Measurements from ENCODE around the gene AHSG.

DNA sequence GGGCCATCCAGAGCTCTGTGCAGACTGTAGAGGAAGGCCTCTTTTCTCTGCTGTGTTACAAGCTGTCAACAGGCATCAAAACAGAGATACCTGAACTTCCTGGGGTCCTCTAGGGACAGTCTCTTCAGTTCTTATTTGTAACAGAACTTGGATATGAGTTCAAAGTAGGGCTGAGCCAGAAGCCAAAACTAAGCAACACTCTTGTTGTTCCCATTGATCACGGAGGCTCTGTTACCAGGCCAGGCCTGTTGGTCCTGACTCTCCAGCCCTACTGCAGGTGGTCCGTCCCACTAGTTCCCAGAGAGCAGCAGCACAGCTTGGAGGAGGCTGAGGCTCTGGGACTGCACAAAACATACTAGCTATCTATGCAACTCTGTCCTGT, 13.1 kb upstream of the AHSG start:
- TF ChIP-seq, protein P1, sequence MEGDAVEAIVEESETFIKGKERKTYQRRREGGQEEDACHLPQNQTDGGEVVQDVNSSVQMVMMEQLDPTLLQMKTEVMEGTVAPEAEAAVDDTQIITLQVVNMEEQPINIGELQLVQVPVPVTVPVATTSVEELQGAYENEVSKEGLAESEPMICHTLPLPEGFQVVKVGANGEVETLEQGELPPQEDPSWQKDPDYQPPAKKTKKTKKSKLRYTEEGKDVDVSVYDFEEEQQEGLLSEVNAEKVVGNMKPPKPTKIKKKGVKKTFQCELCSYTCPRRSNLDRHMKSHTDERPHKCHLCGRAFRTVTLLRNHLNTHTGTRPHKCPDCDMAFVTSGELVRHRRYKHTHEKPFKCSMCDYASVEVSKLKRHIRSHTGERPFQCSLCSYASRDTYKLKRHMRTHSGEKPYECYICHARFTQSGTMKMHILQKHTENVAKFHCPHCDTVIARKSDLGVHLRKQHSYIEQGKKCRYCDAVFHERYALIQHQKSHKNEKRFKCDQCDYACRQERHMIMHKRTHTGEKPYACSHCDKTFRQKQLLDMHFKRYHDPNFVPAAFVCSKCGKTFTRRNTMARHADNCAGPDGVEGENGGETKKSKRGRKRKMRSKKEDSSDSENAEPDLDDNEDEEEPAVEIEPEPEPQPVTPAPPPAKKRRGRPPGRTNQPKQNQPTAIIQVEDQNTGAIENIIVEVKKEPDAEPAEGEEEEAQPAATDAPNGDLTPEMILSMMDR (optimal IDR thresholded peaks at IDR 0.05 in 1 of 3, IDR thresholded peaks at IDR 0.05 in 1 of 3, conservative IDR thresholded peaks at IDR 0.05 in 1 of 3; ENCODE audit: extremely low read depth in 1 of 3, insufficient read depth in 2 of 3, low read length in 3 of 3) = no peak
- no peak for TF ChIP-seq EZH2 (IDR thresholded peaks at IDR 0.05; ENCODE audit: low read length)

Data from keratinocyte (primary cell).